Measurements from ENCODE around the gene ADD3. TPM values are rescaled to one million over a fixed set of nuclear protein-coding genes. Genes with fewer than 3 reads are reported as not detected.

Gene ADD3
- total and polyA plus RNA-seq, 7 donors, result 4.2 to 26.3 (median 10.4) TPM

DNA sequence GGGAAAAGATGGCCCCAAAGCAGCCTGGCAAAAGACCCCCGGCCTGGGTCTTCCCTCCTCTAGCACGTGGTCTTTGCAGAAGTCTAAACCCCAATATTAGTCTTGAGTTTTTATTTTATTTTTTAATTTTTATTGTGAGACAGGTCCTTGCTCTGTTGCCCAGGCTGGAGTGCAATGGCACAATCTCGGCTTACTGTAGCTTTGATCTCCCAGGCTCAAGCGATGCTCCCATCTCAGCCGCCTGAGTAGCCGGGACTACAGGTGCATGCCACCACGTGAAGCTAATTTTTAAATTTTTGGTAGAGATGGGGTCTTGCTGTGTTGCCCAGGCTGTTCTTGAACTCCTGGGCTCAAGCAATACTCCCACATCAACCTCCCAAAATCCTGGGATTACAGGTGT, 159.4 kb downstream of the ADD3 start:
- H3K36me3 ChIP-seq (ENCODE audit: insufficient read depth in 1 of 2, low read depth in 1 of 2), result no peaks in the 10 kb centered on the region
- ATAC-seq (no peak), DNase-seq (no peak)
- no peaks in the 10 kb centered on the region for H3K9me3 ChIP-seq
- H3K27ac ChIP-seq, result no peak overlapping the region
- WGBS, 3 donors, result 89 to 96% (median 90%) methylated on average over 7 of the region's 7 CpGs
- peaks cover 0 to 56% (median 5%) of the 10 kb centered on the region in 3 donors for H3K27me3 ChIP-seq (ENCODE audit: insufficient read depth in 3 of 3, low read length in 2 of 3)
- TF ChIP-seq, protein P1, sequence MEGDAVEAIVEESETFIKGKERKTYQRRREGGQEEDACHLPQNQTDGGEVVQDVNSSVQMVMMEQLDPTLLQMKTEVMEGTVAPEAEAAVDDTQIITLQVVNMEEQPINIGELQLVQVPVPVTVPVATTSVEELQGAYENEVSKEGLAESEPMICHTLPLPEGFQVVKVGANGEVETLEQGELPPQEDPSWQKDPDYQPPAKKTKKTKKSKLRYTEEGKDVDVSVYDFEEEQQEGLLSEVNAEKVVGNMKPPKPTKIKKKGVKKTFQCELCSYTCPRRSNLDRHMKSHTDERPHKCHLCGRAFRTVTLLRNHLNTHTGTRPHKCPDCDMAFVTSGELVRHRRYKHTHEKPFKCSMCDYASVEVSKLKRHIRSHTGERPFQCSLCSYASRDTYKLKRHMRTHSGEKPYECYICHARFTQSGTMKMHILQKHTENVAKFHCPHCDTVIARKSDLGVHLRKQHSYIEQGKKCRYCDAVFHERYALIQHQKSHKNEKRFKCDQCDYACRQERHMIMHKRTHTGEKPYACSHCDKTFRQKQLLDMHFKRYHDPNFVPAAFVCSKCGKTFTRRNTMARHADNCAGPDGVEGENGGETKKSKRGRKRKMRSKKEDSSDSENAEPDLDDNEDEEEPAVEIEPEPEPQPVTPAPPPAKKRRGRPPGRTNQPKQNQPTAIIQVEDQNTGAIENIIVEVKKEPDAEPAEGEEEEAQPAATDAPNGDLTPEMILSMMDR (IDR thresholded peaks at IDR 0.05), result no peak
- intact Hi-C loops (cut with DNase I), result no loop called here
- H3K4me1 ChIP-seq, result peaks cover 5% of the 10 kb centered on the region
- H3K4me3 ChIP-seq, result no peak overlapping the region

DNA sequence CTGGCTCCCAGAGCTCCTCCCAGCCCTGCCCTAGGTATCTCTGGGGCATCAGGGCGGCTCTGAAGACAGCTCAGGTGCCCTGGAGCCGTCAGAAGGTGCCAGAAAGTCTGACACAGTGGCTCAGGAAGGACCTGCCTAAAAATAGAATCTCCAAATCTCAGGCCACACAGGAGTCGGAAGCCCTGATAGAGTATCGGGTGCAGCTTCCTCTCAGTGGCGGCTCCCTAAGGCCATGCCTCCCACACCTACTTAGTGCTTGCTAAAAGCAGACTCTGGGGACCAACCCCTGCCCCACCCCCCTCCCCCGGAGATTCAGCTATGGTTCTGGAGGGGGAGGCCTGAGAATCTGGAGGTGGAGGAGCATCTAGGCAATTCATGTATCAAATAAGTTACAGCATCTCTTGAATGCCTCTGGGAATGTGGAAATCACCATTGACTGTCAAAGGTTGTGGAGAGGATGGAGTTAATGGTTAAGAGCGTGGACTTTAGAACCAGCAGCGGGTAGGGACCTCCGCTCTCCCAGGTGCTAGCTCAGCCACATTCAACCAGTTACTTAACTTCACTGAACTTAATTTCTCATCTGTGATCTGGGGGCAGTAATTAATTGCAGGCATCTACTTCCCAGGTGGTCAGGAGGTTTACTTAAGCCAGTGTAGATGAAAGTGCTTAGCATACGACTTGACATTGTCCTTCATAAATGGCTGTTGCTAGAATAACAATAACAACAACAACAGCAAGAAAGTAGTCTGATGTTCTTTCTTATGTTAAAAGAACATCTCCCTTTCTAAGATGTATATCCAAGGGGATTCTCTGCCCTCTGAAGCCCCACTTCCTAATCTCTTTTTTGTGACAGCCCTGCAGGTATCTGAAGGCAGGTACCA, 161.1 kb downstream of the ADD3 start:
- DNase-seq, result no peak
- Histone ChIP-seq H3K36me3 (ENCODE audit: insufficient read depth in 1 of 2, low read depth in 1 of 2) (no peaks in the 10 kb centered on the region), H3K27me3 (ENCODE audit: insufficient read depth in 3 of 3, low read length in 2 of 3) (peaks cover 0 to 73% (median 5%) of the 10 kb centered on the region in 3 donors), H3K27ac (no peak overlapping the region), H3K9me3 (no peaks in the 10 kb centered on the region), H3K4me1 (peaks cover 5% of the 10 kb centered on the region), H3K4me3 (no peak overlapping the region)
- intact Hi-C loops (cut with DNase I), result no loop called here
- 17 to 19% (median 18%) methylated on average over 10 of the region's 10 CpGs for WGBS, 3 donors
- TF ChIP-seq, protein P1 (IDR thresholded peaks at IDR 0.05), result no peak
- ATAC-seq, result no peak

DNA sequence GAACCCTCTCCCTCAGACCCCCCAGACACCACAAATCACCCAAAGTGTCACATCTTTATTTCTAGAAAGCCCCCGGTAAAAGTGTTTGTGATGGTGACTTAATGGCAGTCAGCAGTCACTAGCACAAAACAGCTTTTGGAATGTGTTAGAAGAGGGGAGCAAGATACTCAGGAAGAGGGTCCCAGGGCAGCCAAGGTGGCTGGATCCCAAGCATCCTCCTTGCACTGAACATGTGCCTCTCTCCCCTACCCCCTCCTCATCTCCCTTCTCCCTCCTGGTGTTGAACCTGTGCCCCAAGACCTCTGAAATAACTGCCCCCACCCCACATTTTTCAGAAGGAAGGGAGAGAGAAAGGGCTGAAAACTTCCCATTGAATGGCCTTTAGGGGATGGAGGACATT, 161.8 kb downstream of the ADD3 start:
- intact Hi-C loops (cut with DNase I), result no loop called here
- Histone ChIP-seq H3K4me1 (peaks cover 5% of the 10 kb centered on the region), H3K27me3 (ENCODE audit: insufficient read depth in 3 of 3, low read length in 2 of 3) (peaks cover 0 to 74% (median 5%) of the 10 kb centered on the region in 3 donors), H3K4me3 (no peak overlapping the region), H3K9me3 (no peaks in the 10 kb centered on the region), H3K27ac (no peak overlapping the region), H3K36me3 (ENCODE audit: insufficient read depth in 1 of 2, low read depth in 1 of 2) (no peaks in the 10 kb centered on the region)
- ATAC-seq (no peak), DNase-seq (no peak)
- 30 to 32% (median 32%) methylated on average over 1 of the region's 1 CpG for WGBS, 3 donors
- TF ChIP-seq, protein P1 (IDR thresholded peaks at IDR 0.05), result no peak

DNA sequence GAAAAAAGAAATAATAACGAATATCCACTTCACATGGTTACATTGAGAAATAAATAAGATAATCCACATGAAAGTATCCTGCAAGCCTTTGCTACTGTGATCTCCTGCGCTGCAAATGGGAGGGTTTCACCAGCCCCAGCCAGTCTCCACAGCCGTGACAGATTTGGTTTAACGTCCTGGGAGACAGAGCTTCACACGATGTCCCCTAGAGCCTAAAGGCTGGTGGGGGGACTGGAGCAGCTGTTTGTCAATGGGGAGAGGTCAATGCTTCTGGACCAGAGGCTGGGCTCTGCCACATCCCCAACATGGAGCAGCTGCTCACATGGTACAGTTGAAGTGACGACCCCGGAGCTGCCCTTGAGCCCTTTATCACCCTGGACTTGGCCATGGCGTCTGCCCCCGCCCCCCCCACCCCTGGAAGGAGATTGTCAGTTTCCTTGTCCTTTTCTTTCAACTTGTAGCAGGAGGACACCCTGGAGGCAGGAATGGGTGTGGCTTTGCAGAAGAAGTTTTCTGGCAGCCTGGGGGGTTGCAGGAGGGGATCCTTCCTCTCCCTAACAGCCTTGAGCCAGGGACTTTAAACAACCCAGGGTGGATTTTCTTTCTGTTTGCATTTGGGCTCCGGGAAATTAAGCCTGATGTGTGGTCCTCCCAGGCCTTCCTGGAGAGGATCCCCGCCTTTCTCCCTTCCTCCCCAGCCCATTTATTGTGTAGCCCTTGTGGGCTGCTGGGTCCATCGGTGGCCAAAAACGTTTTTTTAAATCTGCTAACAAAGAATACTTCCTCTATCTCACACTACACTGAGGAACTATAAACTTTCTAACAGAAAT, 162.6 kb downstream of the ADD3 start:
- Histone ChIP-seq H3K4me3 (no peak overlapping the region), H3K36me3 (ENCODE audit: insufficient read depth in 1 of 2, low read depth in 1 of 2) (no peaks in the 10 kb centered on the region), H3K27me3 (ENCODE audit: insufficient read depth in 3 of 3, low read length in 2 of 3) (peaks cover 0 to 71% (median 5%) of the 10 kb centered on the region in 3 donors), H3K4me1 (peaks cover 5% of the 10 kb centered on the region), H3K9me3 (no peaks in the 10 kb centered on the region), H3K27ac (no peak overlapping the region)
- TF ChIP-seq, protein P1 (IDR thresholded peaks at IDR 0.05), result no peak
- DNase-seq (no peak), ATAC-seq (no peak)
- intact Hi-C loops (cut with DNase I), result no loop called here
- 5 to 9% (median 6%) methylated on average over 13 of the region's 13 CpGs for WGBS, 3 donors

Measured in psoas muscle (tissue), 8 donors.